GM12878 (cell line): ENCODE measurements around the gene PRKCZ. TPM values are rescaled to one million over a fixed set of nuclear protein-coding genes. Genes with fewer than 3 reads are reported as not detected.

Experiments used
- ATAC-seq: fragments of 200-7000 bp; cut with Tn5 transposase; 3 replicates; pipeline ENCODE4 v1.9.1; 2020; ENCODE audit warnings: mild to moderate bottlenecking, moderate library complexity
- BruUV-seq: library from RNA; stranded (reverse); fragments of 400-500 nt; replicated peaks from 2 replicates; lab custom pipeline; 2021; lab: Mats Ljungman, UMichigan
- CTCF ChIA-PET: fragments of 300-600 bp; sonication (Branson Sonifier 250); formaldehyde crosslinking; extraction: SDS; loops from one replicate; lab custom pipeline; 2021; ENCODE audit warnings: inconsistent platforms; lab: Yijun Ruan, JAX
- POLR2A ChIA-PET: fragments of 350-600 bp; formaldehyde crosslinking; extraction: SDS; loops from one replicate; lab custom pipeline; 2021; ENCODE audit warnings: inconsistent platforms; lab: Charles Lee
- RAD21 ChIA-PET: fragments of 300-600 bp; sonication (Branson Sonifier 250); formaldehyde crosslinking; loops from one replicate; lab custom pipeline; 2023; ENCODE audit warnings: antibody characterized with exemption; ENCODE audit not compliant: unreplicated experiment; lab: Charles Lee
- SMC1A ChIA-PET: fragments of 300-600 bp; sonication (Branson Sonifier 250); formaldehyde crosslinking; loops from one replicate; lab custom pipeline; 2023; ENCODE audit not compliant: unreplicated experiment, uncharacterized antibody; lab: Charles Lee
- DNase-seq: peaks from one replicate; pipeline ENCODE4 v3.0.0-alpha.2; 2011; ENCODE audit warnings: low read depth, low spot score
- FAIRE-seq: peaks from 3 replicates; lab custom pipeline; 2011; peaks lifted over from hg19 to GRCh38; lab: Jason Lieb, UNC
- H2AFZ ChIP-seq: 2 replicates; pipeline ENCODE4 v1.6.0; 2011; ENCODE audit warnings: low read depth, low read length, control low read depth; ENCODE audit not compliant: control insufficient read depth
- H3K27ac ChIP-seq: 2 replicates; pipeline ENCODE4 v1.5.1; 2011; ENCODE audit warnings: control low read depth; ENCODE audit not compliant: control insufficient read depth, insufficient read depth
- H3K27me3 ChIP-seq, 2 experiments: replicated peaks in 1 of 2; 2 replicates each; pipeline versions ENCODE4 v1.6.0 to v1.6.1; 2011; ENCODE audit warnings: low read length in 1 of 2; ENCODE audit not compliant: control insufficient read depth in 2 of 2, insufficient read depth in 2 of 2
- H3K36me3 ChIP-seq, 2 experiments: 2 replicates each; pipeline ENCODE4 v1.5.1; 2011; ENCODE audit warnings: low read length in 1 of 2; ENCODE audit not compliant: control insufficient read depth in 2 of 2, insufficient read depth in 2 of 2
- H3K4me1 ChIP-seq: 2 replicates; pipeline ENCODE4 v1.6.1; 2011; ENCODE audit warnings: mild to moderate bottlenecking, low read length, moderate library complexity, mixed read lengths; ENCODE audit not compliant: control insufficient read depth, insufficient read depth
- H3K4me2 ChIP-seq: 2 replicates; pipeline ENCODE4 v1.6.0; 2011; ENCODE audit warnings: control low read depth; ENCODE audit not compliant: control insufficient read depth, insufficient read depth
- H3K4me3 ChIP-seq: fragments of 200-600 bp; sonication (generic); 2 replicates; pipeline ENCODE4 v1.5.1; 2016
- H3K79me2 ChIP-seq: 2 replicates; pipeline ENCODE4 v1.6.0; 2011; ENCODE audit warnings: low read length; ENCODE audit not compliant: control insufficient read depth, insufficient read depth
- H3K9ac ChIP-seq: 2 replicates; pipeline ENCODE4 v1.8.0; 2011; ENCODE audit warnings: low read length, control low read depth, mixed read lengths; ENCODE audit not compliant: control insufficient read depth, insufficient read depth
- H3K9me3 ChIP-seq: replicated peaks from 3 replicates; pipeline ENCODE4 v1.5.1; 2011; ENCODE audit warnings: mild to moderate bottlenecking, low read length; ENCODE audit not compliant: control insufficient read depth, insufficient read depth
- H4K20me1 ChIP-seq: 2 replicates; pipeline ENCODE4 v1.6.0; 2011; ENCODE audit not compliant: control insufficient read depth, insufficient read depth
- FOXK2 ChIP-seq: fragments of 450-650 bp; IDR thresholded peaks from 2 replicates; pipeline ENCODE4 v1.6.1; 2017; ENCODE audit warnings: mild to moderate bottlenecking, moderate library complexity
- IRF4 ChIP-seq: IDR thresholded peaks from 2 replicates; pipeline ENCODE4 v1.6.1; 2011; ENCODE audit warnings: low read depth, low read length
- MYC ChIP-seq: IDR thresholded peaks from 2 replicates; pipeline ENCODE4 v1.6.1; 2011; ENCODE audit warnings: mild to moderate bottlenecking, low read length, moderate library complexity, inconsistent platforms; ENCODE audit not compliant: insufficient read depth, insufficient replicate concordance, insufficient read length, severe bottlenecking
- PAX8 ChIP-seq: fragments of 450-650 bp; IDR thresholded peaks from 2 replicates; pipeline ENCODE4 v1.6.1; 2017; ENCODE audit warnings: mild to moderate bottlenecking, moderate library complexity
- RCOR1 ChIP-seq: conservative IDR thresholded peaks from 2 replicates; pipeline ENCODE4 v1.6.1; 2012; ENCODE audit warnings: low read depth, low read length, improper control_type of control experiment
- WGBS: methylation state at CpG from one replicate; pipeline ENCODE4 v1.1.6; 2016; ENCODE audit warnings: low lambda C conversion rate; ENCODE audit not compliant: insufficient replicate concordance, insufficient coverage; ENCODE audit errors: missing lambda C conversion rate; 5-methylcytosine and 5-hydroxymethylcytosine counted together
- in situ Hi-C: fragments of 300-500 bp; cut with MboI; formaldehyde crosslinking; loops from 9 replicates; pipeline ENCODE4 v1.14.3; 2018; ENCODE audit warnings: mixed read lengths
- intact Hi-C: fragments of 100-400 bp; cut with micrococcal nuclease; formaldehyde crosslinking; loops from one replicate; pipeline ENCODE4 v1.14.2; 2022; ENCODE audit not compliant: unreplicated experiment
- polyA plus RNA-seq, 11 experiments: library from polyadenylated mRNA; depleted of rRNA in 4 of 11; unstranded in 6 of 11; stranded (reverse) in 5 of 11; fragments of >200 nt; fragmentation: Nextera tagmentation in 4 of 11; fragmentation: Illumina TruSeq in 1 of 11; extraction: Ambion mirVana in 4 of 11; extraction: Trizol in 1 of 11; gene quantifications; 1 replicate in 1 of 11; 2 replicates in 10 of 11; pipeline versions ENCODE4 v1.2.1 to v1.2.3, GENCODE V29; 2011 to 2016; ENCODE audit warnings: inconsistent platforms in 2 of 11, missing spikeins in 2 of 11, low read depth in 1 of 11
- total RNA-seq, 4 experiments: library from RNA; depleted of rRNA in 3 of 4; stranded (reverse); fragments of >200 nt in 3 of 4; fragmentation: Illumina TruSeq in 1 of 4; extraction: Trizol in 1 of 4; gene quantifications; 2 replicates each; pipeline versions ENCODE4 v1.2.1 to v1.2.3, GENCODE V29; 2013 to 2021
- TF ChIP-seq, protein P1 (sequence below): IDR thresholded peaks from 2 replicates; pipeline ENCODE4 v1.6.1; 2011; ENCODE audit warnings: mild to moderate bottlenecking, low read depth, low read length, moderate library complexity; ENCODE audit not compliant: insufficient replicate concordance
- TF ChIP-seq, protein P2 (sequence below): fragments of 450-650 bp; IDR thresholded peaks from 2 replicates; pipeline ENCODE4 v1.6.1; 2016; ENCODE audit warnings: mild to moderate bottlenecking

The PRKCZ gene
- total and polyA plus RNA-seq, 10 of the 15 experiments (the other 5 are each of a cell fraction or from before 2014, with no cell fraction given) = 0.05 to 1.9 (median 0.64) TPM; not detected in 1

DNA sequence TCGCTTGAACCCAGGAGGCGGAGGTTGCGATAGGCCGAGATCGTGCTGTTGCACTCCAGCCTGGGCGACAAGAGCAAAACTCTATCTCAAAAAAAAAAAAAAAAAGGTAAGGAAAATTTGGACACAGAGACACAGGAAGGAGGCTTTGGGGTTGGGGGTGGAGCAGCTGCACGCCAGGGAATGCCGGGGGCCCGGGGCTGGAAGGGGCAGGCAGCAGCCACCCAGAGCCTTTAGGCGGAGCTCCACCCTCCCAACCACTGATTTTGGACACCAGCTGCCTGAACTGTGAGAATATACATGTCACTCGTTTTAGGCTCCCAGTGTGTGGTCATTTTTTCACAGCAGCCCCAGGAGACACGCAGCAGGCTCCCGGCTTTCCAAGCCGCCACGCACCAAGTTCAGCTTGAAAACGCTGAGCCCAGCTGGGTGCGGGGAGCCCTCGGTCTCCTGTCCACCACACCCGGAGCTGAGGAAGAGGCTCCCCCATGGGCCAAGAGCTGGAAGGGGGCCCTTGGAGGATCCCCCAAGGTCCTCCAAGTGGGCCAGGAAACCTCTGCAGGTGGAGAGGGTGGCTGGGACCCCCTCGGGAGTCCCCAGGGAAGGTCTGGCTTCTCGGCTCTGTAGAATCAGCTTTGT lies 150.2 kb downstream of the PRKCZ start (continued):
- TF ChIP-seq, protein P1, sequence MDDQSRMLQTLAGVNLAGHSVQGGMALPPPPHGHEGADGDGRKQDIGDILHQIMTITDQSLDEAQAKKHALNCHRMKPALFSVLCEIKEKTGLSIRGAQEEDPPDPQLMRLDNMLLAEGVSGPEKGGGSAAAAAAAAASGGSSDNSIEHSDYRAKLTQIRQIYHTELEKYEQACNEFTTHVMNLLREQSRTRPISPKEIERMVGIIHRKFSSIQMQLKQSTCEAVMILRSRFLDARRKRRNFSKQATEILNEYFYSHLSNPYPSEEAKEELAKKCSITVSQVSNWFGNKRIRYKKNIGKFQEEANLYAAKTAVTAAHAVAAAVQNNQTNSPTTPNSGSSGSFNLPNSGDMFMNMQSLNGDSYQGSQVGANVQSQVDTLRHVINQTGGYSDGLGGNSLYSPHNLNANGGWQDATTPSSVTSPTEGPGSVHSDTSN = no peak
- TF ChIP-seq PAX8 (no peak), IRF4 (no peak)

DNA sequence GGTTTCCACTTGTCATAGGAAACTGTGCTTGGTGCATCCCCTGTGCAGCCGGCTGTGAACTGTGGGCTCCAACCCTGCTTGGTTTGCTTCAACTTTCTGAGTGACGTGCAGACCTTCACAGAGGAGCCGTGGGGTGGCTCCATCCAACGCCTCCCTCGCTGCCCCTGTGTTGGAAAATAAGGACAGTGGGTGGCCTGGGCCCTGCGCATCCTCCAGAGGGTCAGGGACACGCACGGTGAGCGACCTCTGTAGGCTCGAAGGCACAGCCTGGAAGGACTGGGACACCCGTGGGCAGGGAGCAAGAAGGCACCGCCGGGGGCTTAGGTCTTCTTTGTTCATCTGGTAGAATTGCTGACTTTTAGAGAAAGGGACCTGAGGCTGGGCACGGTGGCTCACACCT lies 150.9 kb downstream of the PRKCZ start:
- Histone ChIP-seq H3K4me2 (no peak overlapping the region), H3K9ac (no peak overlapping the region), H2AFZ (no peak overlapping the region), H3K4me1 (peaks cover 9% of the 10 kb centered on the region), H3K4me3 (no peak overlapping the region), H3K9me3 (no peaks in the 10 kb centered on the region), H3K27me3 (no peaks in the 10 kb centered on the region), H4K20me1 (no peaks in the 10 kb centered on the region), H3K27ac (no peak overlapping the region), H3K79me2 (no peaks in the 10 kb centered on the region), H3K36me3 (no peaks in the 10 kb centered on the region)
- no TSS peak for BruUV-seq
- ATAC-seq (no peak), FAIRE-seq (no peak), DNase-seq (no peak)
- RAD21 ChIA-PET = no interaction called here
- intact Hi-C loops (no loop called here), in situ Hi-C loops (loop anchor here (10.0 kb wide), 1 partner anchor 324 kb away; the partner anchor contains the start of gene PANK4)
- SMC1A ChIA-PET = no interaction called here
- POLR2A ChIA-PET = interaction anchor here (1.1 kb wide), 1 partner anchor 34 kb away, joined by 3 read pairs; no protein-coding TSS in a partner anchor
- no peak for TF ChIP-seq RCOR1
- no peak for TF ChIP-seq MYC
- TF ChIP-seq, protein P2, sequence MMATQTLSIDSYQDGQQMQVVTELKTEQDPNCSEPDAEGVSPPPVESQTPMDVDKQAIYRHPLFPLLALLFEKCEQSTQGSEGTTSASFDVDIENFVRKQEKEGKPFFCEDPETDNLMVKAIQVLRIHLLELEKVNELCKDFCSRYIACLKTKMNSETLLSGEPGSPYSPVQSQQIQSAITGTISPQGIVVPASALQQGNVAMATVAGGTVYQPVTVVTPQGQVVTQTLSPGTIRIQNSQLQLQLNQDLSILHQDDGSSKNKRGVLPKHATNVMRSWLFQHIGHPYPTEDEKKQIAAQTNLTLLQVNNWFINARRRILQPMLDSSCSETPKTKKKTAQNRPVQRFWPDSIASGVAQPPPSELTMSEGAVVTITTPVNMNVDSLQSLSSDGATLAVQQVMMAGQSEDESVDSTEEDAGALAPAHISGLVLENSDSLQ = peak; percentile 32; the same call in 1 of the 2 replicates
- TF ChIP-seq FOXK2 = no peak
- WGBS = 53% methylated on average over 14 of the region's 14 CpGs
- CTCF ChIA-PET = no interaction called here
